Glutamatergic neuron (in vitro differentiated cells): ENCODE results near the gene ILKAP. TPM values are rescaled to one million over a fixed set of nuclear protein-coding genes. Genes with fewer than 3 reads are reported as not detected.

Source experiments
- DNase-seq: peaks from one replicate; pipeline ENCODE4 v3.0.0; 2022
- H3K27ac Mint-ChIP-seq: one replicate; pipeline ENCODE4 v1.8.0; 2020; ENCODE audit warnings: mild to moderate bottlenecking, mixed read lengths, inconsistent platforms; ENCODE audit not compliant: unreplicated experiment
- H3K27me3 Mint-ChIP-seq: one replicate; pipeline ENCODE4 v1.8.0; 2020; ENCODE audit warnings: mild to moderate bottlenecking, moderate library complexity, mixed read lengths, inconsistent platforms; ENCODE audit not compliant: unreplicated experiment
- H3K36me3 Mint-ChIP-seq: one replicate; pipeline ENCODE4 v1.8.0; 2020; ENCODE audit warnings: mild to moderate bottlenecking, mixed read lengths, inconsistent platforms; ENCODE audit not compliant: unreplicated experiment
- H3K4me1 Mint-ChIP-seq: one replicate; pipeline ENCODE4 v1.8.0; 2020; ENCODE audit warnings: mild to moderate bottlenecking, low read depth, mixed read lengths, inconsistent platforms; ENCODE audit not compliant: unreplicated experiment
- H3K4me3 Mint-ChIP-seq: one replicate; pipeline ENCODE4 v1.8.0; 2020; ENCODE audit warnings: mild to moderate bottlenecking, mixed read lengths, inconsistent platforms; ENCODE audit not compliant: unreplicated experiment
- H3K9me3 Mint-ChIP-seq: one replicate; pipeline ENCODE4 v1.8.0; 2020; ENCODE audit warnings: mild to moderate bottlenecking, moderate library complexity, mixed read lengths, inconsistent platforms; ENCODE audit not compliant: unreplicated experiment
- CTCF ChIP-seq: fragments of 200-600 bp; sonication (generic); IDR thresholded peaks from one replicate; pipeline ENCODE4 v1.5.0; 2021; ENCODE audit not compliant: partially characterized antibody, unreplicated experiment
- total RNA-seq: library from RNA; stranded (reverse); fragmentation: NEBNext Ultra II Directional; extraction: Animal tissue kit (Norgen Biotek cat#: 25700); gene quantifications from one replicate; pipeline ENCODE4 v1.2.1, GENCODE V29; 2021; ENCODE audit not compliant: unreplicated experiment

ILKAP gene
- total RNA-seq, 1 donor from 2014 or later, result 61.3 TPM

- no peak for DNase-seq
- Mint-ChIP-seq H3K4me3 (no peak overlapping the region), H3K36me3 (no peaks in the 10 kb centered on the region), H3K4me1 (peaks cover 1% of the 10 kb centered on the region), H3K27ac (no peak overlapping the region), H3K27me3 (no peaks in the 10 kb centered on the region), H3K9me3 (peaks cover 3% of the 10 kb centered on the region)
- no peak for TF ChIP-seq CTCF
Observed at GRCh38 chr2:238176613-238177012, 26.9 kb downstream of the ILKAP start.

- Mint-ChIP-seq H3K36me3 (no peaks in the 10 kb centered on the region), H3K4me1 (peaks cover 3% of the 10 kb centered on the region), H3K27me3 (peaks cover 2% of the 10 kb centered on the region), H3K9me3 (peaks cover 3% of the 10 kb centered on the region), H3K4me3 (no peak overlapping the region), H3K27ac (no peak overlapping the region)
- no peak for DNase-seq
- no peak for TF ChIP-seq CTCF
Observed at GRCh38 chr2:238174701-238175100, 28.8 kb downstream of the ILKAP start.

GRCh38 chr2:238174291-238174690, 29.2 kb downstream of the ILKAP start:
- Mint-ChIP-seq H3K27ac (no peak overlapping the region), H3K4me3 (no peak overlapping the region), H3K4me1 (peaks cover 3% of the 10 kb centered on the region), H3K27me3 (peaks cover 2% of the 10 kb centered on the region), H3K9me3 (peaks cover 3% of the 10 kb centered on the region), H3K36me3 (no peaks in the 10 kb centered on the region)
- no peak for TF ChIP-seq CTCF
- no peak for DNase-seq

- Mint-ChIP-seq H3K9me3 (peaks cover 3% of the 10 kb centered on the region), H3K4me1 (peaks cover 3% of the 10 kb centered on the region), H3K4me3 (no peak overlapping the region), H3K36me3 (no peaks in the 10 kb centered on the region), H3K27ac (no peak overlapping the region), H3K27me3 (peaks cover 4% of the 10 kb centered on the region)
- no peak for TF ChIP-seq CTCF
- DNase-seq, result no peak
Observed at GRCh38 chr2:238173692-238174091, 29.8 kb downstream of the ILKAP start.

GRCh38 chr2:238172439-238172838, 31.1 kb downstream of the ILKAP start:
- DNase-seq, result no peak
- Mint-ChIP-seq H3K4me3 (no peak overlapping the region), H3K27ac (no peak overlapping the region), H3K4me1 (peaks cover 3% of the 10 kb centered on the region), H3K9me3 (peaks cover 3% of the 10 kb centered on the region), H3K27me3 (peaks cover 7% of the 10 kb centered on the region), H3K36me3 (no peaks in the 10 kb centered on the region)
- TF ChIP-seq CTCF, result no peak
